ENCODE results near the gene CDSN. TPM values are rescaled to one million over a fixed set of nuclear protein-coding genes. Genes with fewer than 3 reads are reported as not detected.

The CDSN gene
- total and polyA plus RNA-seq, 2 of the 8 experiments (the other 6 are each of a cell fraction or from before 2014, with no cell fraction given): not detected

DNA sequence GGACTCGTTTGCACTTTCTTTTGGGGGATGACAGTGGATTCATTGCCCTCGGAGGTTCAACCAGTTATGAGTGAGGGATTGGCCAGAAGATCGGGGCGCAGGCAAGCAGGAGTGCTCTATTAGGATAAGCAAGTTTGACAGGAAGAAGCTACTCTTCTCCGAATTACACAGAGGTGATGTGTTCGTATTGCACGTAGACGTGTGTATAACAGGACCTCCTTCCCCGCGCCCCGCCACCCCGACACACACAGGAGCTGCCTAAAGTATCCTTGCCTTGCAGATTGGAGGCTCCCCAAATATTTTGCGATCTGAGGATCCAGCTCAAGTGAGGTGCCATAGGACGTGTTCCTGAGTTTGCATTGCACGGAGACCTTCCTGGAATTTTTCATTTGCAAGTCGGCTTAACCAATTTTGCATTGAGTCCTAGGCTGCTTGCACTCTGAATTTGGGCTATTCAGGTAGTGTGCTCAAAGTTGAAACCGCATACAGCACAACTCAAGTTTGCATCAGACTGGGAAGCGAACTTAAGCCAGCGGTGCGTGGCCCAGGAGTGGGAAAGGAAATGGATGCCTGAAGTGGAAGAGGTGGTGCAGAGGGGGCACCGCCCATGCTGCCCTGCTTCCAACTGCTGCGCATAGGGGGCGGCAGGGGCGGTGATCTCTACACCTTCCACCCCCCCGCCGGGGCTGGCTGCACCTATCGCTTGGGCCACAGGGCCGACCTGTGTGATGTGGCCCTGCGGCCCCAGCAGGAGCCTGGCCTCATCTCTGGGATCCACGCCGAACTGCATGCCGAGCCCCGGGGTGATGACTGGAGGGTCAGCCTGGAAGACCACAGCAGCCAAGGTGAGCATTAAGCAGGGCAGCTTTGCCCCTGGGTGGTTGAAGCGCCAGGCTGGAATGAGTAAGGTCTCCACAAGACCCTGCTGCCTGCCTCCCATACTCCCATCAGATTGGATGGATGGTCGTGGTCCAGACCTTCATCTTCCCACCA lies 38.9 kb upstream of the CDSN start:
- Histone ChIP-seq H4K20me1 (replicated peaks in 1 of 2; ENCODE audit: control insufficient read depth in 1 of 2, insufficient read depth in 2 of 2, low read length in 2 of 2) (peaks cover 1 to 2% of the 10 kb centered on the region in 2 experiments), H3K4ac (replicated peaks; ENCODE audit: insufficient read length, low read depth, low read length) (no peak overlapping the region), H3K79me2 (ENCODE audit: control insufficient read depth in 1 of 2, insufficient read depth in 2 of 2, low read length in 2 of 2) (no peaks in the 10 kb centered on the region), H3K36me3 (ENCODE audit: control insufficient read depth in 2 of 4, insufficient read depth in 4 of 4, low read length in 3 of 4) (peaks cover 5 to 39% (median 13%) of the 10 kb centered on the region in 4 experiments; a peak in 7 of 8 replicates), H4K91ac (replicated peaks; ENCODE audit: insufficient read length, low read length) (no peak overlapping the region), H3K14ac (ENCODE audit: insufficient read length) (no peak overlapping the region), H3K4me3 (ENCODE audit: extremely low read depth in 1 of 4, insufficient read depth in 2 of 4, low read depth in 3 of 4, low read length in 4 of 4) (peak overlapping the region; percentile 62 to 76 (median 68)), H3K27ac (ENCODE audit: low read depth, low read length) (no peak overlapping the region), H4K5ac (ENCODE audit: insufficient read length, low read depth, low read length) (no peak overlapping the region), H3K4me1 (replicated peaks in 1 of 4; ENCODE audit: control insufficient read depth in 3 of 4, insufficient read depth in 4 of 4, low read length in 3 of 4) (peaks cover 0 to 24% (median 18%) of the 10 kb centered on the region in 4 experiments; a peak in 6 of 7 replicates), H3K79me1 (ENCODE audit: low read depth, low read length) (no peaks in the 10 kb centered on the region), H2BK20ac (ENCODE audit: low read length) (0 out of 2 replicates have a peak overlapping the region, but pooled peaks have one; percentile 15), H2BK120ac (replicated peaks; ENCODE audit: low read depth, low read length) (no peak overlapping the region), H2AFZ (ENCODE audit: low read length) (no peak overlapping the region), H2BK12ac (ENCODE audit: low read depth, low read length) (peak overlapping the region; percentile 43; the same call in 1 of the 2 replicates), H3K27me3 (replicated peaks in 1 of 4; ENCODE audit: control insufficient read depth in 3 of 4, extremely low read depth in 1 of 4, insufficient read depth in 3 of 4, low read length in 3 of 4) (no peaks in the 10 kb centered on the region), H2BK5ac (ENCODE audit: low read depth, low read length) (peak overlapping the region; percentile 11; the same call in 1 of the 2 replicates), H2AK5ac (ENCODE audit: low read depth, low read length) (no peak overlapping the region), H3K23ac (ENCODE audit: insufficient read length) (no peak overlapping the region), H2BK15ac (ENCODE audit: low read length) (0 out of 2 replicates have a peak overlapping the region, but pooled peaks have one; percentile 82), H4K8ac (ENCODE audit: extremely low read depth, insufficient read depth, low read length) (no peak overlapping the region; the same call in 1 of the 2 replicates), H3K18ac (ENCODE audit: extremely low read depth, low read length) (no peak overlapping the region; the same call in 1 of the 2 replicates), H3K9ac (replicated peaks in 1 of 4; ENCODE audit: extremely low read depth in 1 of 4, low read depth in 3 of 4, low read length in 3 of 4) (peak overlapping the region in 1 of 4 experiments; percentile 49; a peak in 3 of 7 replicates), H3K56ac (replicated peaks; ENCODE audit: insufficient read length, low read depth, low read length) (no peak overlapping the region), H3K9me3 (ENCODE audit: insufficient read depth in 2 of 2, low read depth in 1 of 2, low read length in 1 of 2) (no peaks in the 10 kb centered on the region), H3K23me2 (ENCODE audit: low read depth, low read length) (peaks cover 14% of the 10 kb centered on the region), H3K4me2 (ENCODE audit: insufficient read depth in 1 of 2, low read depth in 2 of 2, low read length in 2 of 2) (peak overlapping the region; percentile 85 to 94)
- FAIRE-seq (no peak), DNase-seq (ENCODE audit: low read depth in 1 of 2, low spot score in 2 of 2) (peak in 1 of 2 experiments; percentile 83)
- WGBS, 2 experiments (ENCODE audit: extremely low coverage in 1 of 2, insufficient coverage in 1 of 2, insufficient read length in 1 of 2, insufficient replicate concordance in 2 of 2, low coverage in 1 of 2, low lambda C conversion rate in 2 of 2, missing lambda C conversion rate in 1 of 2): 12% methylated on average over 33 of the region's 35 CpGs; no CpG with 5 or more reads in 1 of the 2 experiments
- ChIA-PET POLR2A (ENCODE audit: partially characterized antibody) (interaction anchor here (0.7 to 68.5 kb wide), 5 partner anchors 10 to 337 kb away, joined by 3 to 2251 read pairs (median 3); partner anchors contain the start of genes CCHCR1, CDSN, POU5F1 and PSORS1C1), CTCF (ENCODE audit: partially characterized antibody) (interaction anchor here (0.6 to 6.3 kb wide), 23 partner anchors 10 to 455 kb away, joined by 3 to 45 read pairs (median 4); partner anchors contain the start of genes POU5F1 and PSORS1C2)
- TF ChIP-seq HDAC6 (IDR thresholded peaks at IDR 0.05; ENCODE audit: low read depth, low read length) (no peak), TBP (IDR thresholded peaks at IDR 0.05; ENCODE audit: low read depth, low read length) (no peak), POU5F1 (IDR thresholded peaks at IDR 0.05; ENCODE audit: low read depth, low read length) (no peak), USF2 (IDR thresholded peaks at IDR 0.05; ENCODE audit: low read length) (no peak), TAF7 (optimal IDR thresholded peaks at IDR 0.05; ENCODE audit: borderline replicate concordance, low read depth, low read length) (no peak), EP300 (IDR thresholded peaks at IDR 0.05; ENCODE audit: borderline replicate concordance in 1 of 2, low read depth in 2 of 2, low read length in 2 of 2) (peak in 1 of 2 experiments; percentile 58; a peak in 1 of 3 replicates), NRF1 (IDR thresholded peaks at IDR 0.05; ENCODE audit: low read depth, low read length) (no peak), TAF1 (IDR thresholded peaks at IDR 0.05; ENCODE audit: low read depth, low read length) (no peak)

Measured in H1 (cell line).